NAMALWA (cell line): ENCODE results near the gene OR6B3.
"Not testable (repeated sequence)": the region's sequence is repeated elsewhere in the genome, so short reads cannot be mapped to it uniquely, and the experiment has no call there.

Source experiments
- DNase-seq: peaks from one replicate; pipeline ENCODE4 v3.0.0-alpha.2; 2015; ENCODE audit warnings: low spot score

Gene OR6B3

GRCh38 chr2:240044096-240044495 lies 9.2 kb downstream of the OR6B3 start:
- not testable (repeated sequence) for DNase-seq

DNA sequence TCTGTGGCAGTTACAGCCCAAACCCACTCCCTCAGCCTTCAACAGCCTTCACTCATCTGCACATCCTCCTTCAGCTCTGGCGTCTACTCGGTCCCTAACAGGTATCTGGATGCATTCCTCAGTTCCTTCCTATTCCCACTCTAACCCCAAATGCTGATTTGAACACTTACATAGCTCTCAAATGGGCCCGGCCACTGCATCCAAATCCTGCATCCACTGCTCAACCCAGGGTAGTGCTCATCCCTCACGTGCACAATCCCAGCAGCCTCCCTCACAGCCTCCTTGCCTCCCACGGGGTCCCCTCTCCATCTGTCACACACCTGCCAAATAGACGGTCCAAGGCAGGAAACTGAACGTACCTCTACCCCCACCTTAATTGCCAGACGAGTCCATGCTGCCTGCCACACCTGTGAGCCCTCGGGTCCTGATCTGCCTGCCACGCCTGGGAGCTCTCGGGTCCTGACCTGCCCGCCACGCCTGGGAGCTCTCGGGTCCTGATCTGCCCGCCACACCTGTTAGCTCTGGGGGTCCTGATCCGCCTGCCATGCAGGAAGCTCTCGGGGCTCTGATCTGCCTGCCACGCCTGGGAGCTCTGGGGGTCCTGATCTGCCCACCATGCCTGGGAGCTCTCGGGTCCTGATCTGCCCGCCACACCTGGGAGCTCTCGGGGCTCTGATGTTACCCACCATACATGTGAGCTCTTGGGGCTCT lies 9.9 kb downstream of the OR6B3 start:
- DNase-seq: no peak

- no peak for DNase-seq
Observed at GRCh38 chr2:240042740-240043139, 10.6 kb downstream of the OR6B3 start.

GRCh38 chr2:240041363-240041762 lies 12.0 kb downstream of the OR6B3 start:
- no peak for DNase-seq

DNA sequence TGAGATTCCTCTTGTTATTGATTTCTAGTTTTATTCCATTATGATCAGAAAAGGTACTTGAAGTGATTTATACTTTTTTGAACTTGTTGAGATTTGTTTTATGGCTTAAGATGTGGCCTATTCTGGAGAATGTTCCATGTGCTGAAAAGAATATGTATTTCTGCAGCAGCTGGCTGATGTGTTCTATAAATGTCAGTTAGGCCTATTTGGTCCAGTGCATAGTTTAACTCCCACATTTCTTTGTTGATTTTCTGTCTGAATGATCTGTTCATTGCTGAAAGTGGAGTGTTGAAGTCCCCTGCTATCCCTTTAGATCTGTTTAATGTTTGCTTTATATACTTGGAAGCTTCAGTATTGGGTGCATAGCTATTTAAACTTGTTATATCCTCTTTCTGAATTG lies 16.0 kb downstream of the OR6B3 start:
- no peak for DNase-seq

GRCh38 chr2:240033330-240033678 lies 20.0 kb downstream of the OR6B3 start:
- DNase-seq: no peak

- DNase-seq: no peak
Observed at GRCh38 chr2:240032406-240033329, 20.7 kb downstream of the OR6B3 start.

- no peak for DNase-seq
Observed at GRCh38 chr2:240030379-240031094, 22.8 kb downstream of the OR6B3 start, which contains the start of gene OR6B2. OR6B2 (minus strand) TSS chr2:240030429; CDS start chr2:240030429, 0 bp downstream.

GRCh38 chr2:240024766-240025165 lies 28.6 kb downstream of the OR6B3 start:
- DNase-seq: peak; percentile 62

DNA sequence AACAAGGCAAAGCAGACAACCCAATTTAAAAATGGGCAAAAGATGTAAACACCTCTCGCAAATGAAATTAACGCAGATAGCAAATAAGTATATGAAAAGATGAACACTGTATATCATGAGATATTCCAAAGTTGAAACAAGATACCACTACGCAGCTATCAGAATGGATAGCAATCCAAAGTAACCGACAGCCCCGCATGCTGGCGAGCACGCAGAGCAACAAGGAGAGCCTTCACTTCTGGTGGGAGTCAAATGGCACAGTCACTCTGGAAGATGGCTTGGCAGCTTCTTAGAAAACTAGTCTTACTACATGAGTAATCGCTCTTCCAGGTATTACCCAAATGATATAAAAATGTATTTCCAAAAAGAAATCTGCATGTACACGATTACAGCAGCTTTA lies 29.5 kb downstream of the OR6B3 start:
- no peak for DNase-seq

DNA sequence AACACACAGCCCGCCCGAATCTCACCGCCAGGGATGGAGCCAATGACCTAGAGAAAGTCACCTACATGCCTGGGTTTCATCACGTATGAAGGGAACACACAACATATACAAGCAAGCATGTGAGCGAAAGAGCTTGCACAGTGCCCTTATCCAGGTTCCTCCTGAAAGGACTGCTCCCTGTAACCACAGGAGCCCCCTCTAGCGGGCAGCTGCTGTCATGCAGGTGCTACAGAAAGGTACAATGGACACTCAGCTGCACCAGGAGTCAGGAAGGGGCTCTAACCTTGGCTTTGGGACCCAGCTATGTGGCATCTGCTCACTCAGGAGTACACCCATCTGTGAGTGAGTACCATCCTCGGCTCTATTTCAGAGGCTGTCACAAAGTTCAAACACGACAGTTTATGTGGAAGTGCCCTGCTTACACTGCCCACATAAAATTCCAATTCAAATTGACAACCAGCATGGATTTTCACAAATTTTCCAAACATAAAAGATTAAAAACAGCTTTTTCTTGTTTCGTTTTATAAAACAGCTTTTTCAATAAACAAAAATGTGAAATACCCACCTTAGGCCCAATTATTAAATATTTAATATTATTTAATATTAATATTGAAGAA lies 31.7 kb downstream of the OR6B3 start:
- DNase-seq: peak; percentile 71

GRCh38 chr2:240018071-240018750 lies 35.1 kb downstream of the OR6B3 start:
- no peak for DNase-seq

GRCh38 chr2:240014327-240014726 lies 39.0 kb downstream of the OR6B3 start:
- no peak for DNase-seq

GRCh38 chr2:240013343-240013742 lies 40.0 kb downstream of the OR6B3 start:
- DNase-seq: peak; percentile 49

- DNase-seq: no peak
Observed at GRCh38 chr2:240002983-240003382, 50.3 kb downstream of the OR6B3 start.

DNA sequence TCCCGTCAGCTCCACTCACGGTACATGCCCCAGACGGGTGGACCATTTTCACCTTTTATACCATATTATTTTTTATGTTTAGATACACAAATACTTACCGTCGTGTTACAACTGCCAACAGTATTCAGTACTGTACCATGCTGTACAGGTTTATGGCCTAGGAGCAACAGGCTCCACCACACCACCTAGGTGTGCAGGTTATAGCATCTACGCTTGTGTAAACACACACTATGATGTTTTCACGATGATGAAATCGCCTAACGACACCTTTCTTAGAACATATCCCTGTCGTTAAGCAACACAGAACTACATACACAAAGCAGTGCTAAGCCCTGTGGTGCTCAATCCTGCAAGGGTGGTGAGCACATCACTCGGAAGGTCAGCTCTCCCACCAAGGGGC lies 52.6 kb downstream of the OR6B3 start:
- DNase-seq: no peak

- DNase-seq: no peak
Observed at GRCh38 chr2:239997686-239998409, 55.5 kb downstream of the OR6B3 start.
